Caco-2 (cell line): ENCODE results near the gene EVI5L. TPM values are rescaled to one million over a fixed set of nuclear protein-coding genes. Genes with fewer than 3 reads are reported as not detected.

Experiments used
- Bru-seq: library from RNA; stranded (reverse); fragments of 400-500 nt; gene quantifications from one replicate; lab custom pipeline; 2021; lab: Mats Ljungman, UMichigan
- BruChase-seq, 2 experiments: library from RNA; stranded (reverse); fragments of 400-500 nt; gene quantifications; one replicate each; lab custom pipeline; 2021; lab: Mats Ljungman, UMichigan
- BruUV-seq: library from RNA; stranded (reverse); fragments of 400-500 nt; replicated peaks from 2 replicates; lab custom pipeline; 2021; lab: Mats Ljungman, UMichigan
- CTCF ChIA-PET: fragments of 300-600 bp; sonication (Branson Sonifier 250); formaldehyde crosslinking; loops from one replicate; lab custom pipeline; 2022; ENCODE audit warnings: antibody characterized with exemption; lab: Charles Lee
- POLR2A ChIA-PET: fragments of 300-600 bp; sonication (Branson Sonifier 250); formaldehyde crosslinking; loops from one replicate; lab custom pipeline; 2022; ENCODE audit warnings: antibody characterized with exemption; lab: Charles Lee
- DNase-seq, 2 experiments: peaks; one replicate each; pipeline versions ENCODE4 v3.0.0 to v3.0.0-alpha.2; 2020 to 2022
- H3K27me3 ChIP-seq: replicated peaks from 2 replicates; pipeline ENCODE4 v1.6.0; 2011; ENCODE audit warnings: low read length; ENCODE audit not compliant: control insufficient read depth, insufficient read depth
- H3K36me3 ChIP-seq: 2 replicates; pipeline ENCODE4 v1.5.1; 2011; ENCODE audit warnings: low read length; ENCODE audit not compliant: control insufficient read depth, insufficient read depth
- H3K4me1 ChIP-seq: fragments of 250-450 bp; sonication (Bioruptor Pico); 2 replicates; pipeline ENCODE4 v1.5.1; 2020; ENCODE audit warnings: mild to moderate bottlenecking
- H3K4me3 ChIP-seq: 2 replicates; pipeline ENCODE4 v1.5.1; 2011; ENCODE audit warnings: low read depth, mild to moderate bottlenecking, control low read depth, low read length
- H3K9me3 ChIP-seq: fragments of 250-450 bp; sonication (Bioruptor Pico); 2 replicates; pipeline ENCODE4 v1.5.1; 2020; ENCODE audit warnings: mild to moderate bottlenecking, moderate library complexity
- H3K27ac Mint-ChIP-seq: one replicate; pipeline ENCODE4 v1.8.0; 2022; ENCODE audit warnings: mixed read lengths; ENCODE audit not compliant: unreplicated experiment
- H3K27me3 Mint-ChIP-seq: one replicate; pipeline ENCODE4 v1.8.0; 2022; ENCODE audit warnings: mixed read lengths; ENCODE audit not compliant: insufficient read depth, unreplicated experiment
- H3K36me3 Mint-ChIP-seq: one replicate; pipeline ENCODE4 v1.8.0; 2022; ENCODE audit warnings: mild to moderate bottlenecking, mixed read lengths; ENCODE audit not compliant: insufficient read depth, unreplicated experiment
- H3K4me1 Mint-ChIP-seq: one replicate; pipeline ENCODE4 v1.8.0; 2022; ENCODE audit warnings: low read depth, mixed read lengths; ENCODE audit not compliant: unreplicated experiment
- H3K4me3 Mint-ChIP-seq: one replicate; pipeline ENCODE4 v1.8.0; 2022; ENCODE audit warnings: mild to moderate bottlenecking, moderate library complexity, mixed read lengths; ENCODE audit not compliant: unreplicated experiment
- H3K9me3 Mint-ChIP-seq: one replicate; pipeline ENCODE4 v1.8.0; 2022; ENCODE audit warnings: mixed read lengths; ENCODE audit not compliant: unreplicated experiment
- intact Hi-C: fragments of 100-400 bp; cut with micrococcal nuclease; formaldehyde crosslinking; loops from one replicate; pipeline ENCODE4 v1.10.0; 2022; ENCODE audit not compliant: unreplicated experiment
- long read RNA-seq: library from polyadenylated mRNA; stranded (forward); transcript quantifications from one replicate; pipeline ENCODE4 v2.0.0, GENCODE V29; 2022
- total RNA-seq: library from RNA; stranded (reverse); gene quantifications from 2 replicates; pipeline ENCODE4 v1.2.3, GENCODE V29; 2022
- TF ChIP-seq, protein P1 (sequence below), 2 experiments: fragments of 200-600 bp in 1 of 2; IDR thresholded peaks; 1 replicate in 1 of 2; 2 replicates in 1 of 2; pipeline versions ENCODE4 v1.5.1 to v1.8.0; 2011 to 2022; ENCODE audit warnings: antibody characterized with exemption in 1 of 2, control low read depth in 1 of 2, inconsistent platforms in 1 of 2, low read depth in 1 of 2, low read length in 1 of 2, mild to moderate bottlenecking in 1 of 2, moderate library complexity in 1 of 2; ENCODE audit not compliant: insufficient read depth in 1 of 2, severe bottlenecking in 1 of 2, unreplicated experiment in 1 of 2

EVI5L gene
- total RNA-seq, result 6.5 and 9.8 TPM in 2 replicates
- Bru-seq, nascent RNA, result percentile 39 among the genes with signal in this experiment
- percentile 39 among the genes with signal in this experiment for BruChase-seq, experiment 1, labeled RNA remaining after a 2-hour chase
- percentile 46 among the genes with signal in this experiment for BruChase-seq, experiment 2, labeled RNA remaining after a 6-hour chase
- long read RNA-seq, partial matches to known transcripts, result 2 of 8 reads
- long read RNA-seq, other reads (novel, unspliced or antisense), result 2 of 8 reads

DNA sequence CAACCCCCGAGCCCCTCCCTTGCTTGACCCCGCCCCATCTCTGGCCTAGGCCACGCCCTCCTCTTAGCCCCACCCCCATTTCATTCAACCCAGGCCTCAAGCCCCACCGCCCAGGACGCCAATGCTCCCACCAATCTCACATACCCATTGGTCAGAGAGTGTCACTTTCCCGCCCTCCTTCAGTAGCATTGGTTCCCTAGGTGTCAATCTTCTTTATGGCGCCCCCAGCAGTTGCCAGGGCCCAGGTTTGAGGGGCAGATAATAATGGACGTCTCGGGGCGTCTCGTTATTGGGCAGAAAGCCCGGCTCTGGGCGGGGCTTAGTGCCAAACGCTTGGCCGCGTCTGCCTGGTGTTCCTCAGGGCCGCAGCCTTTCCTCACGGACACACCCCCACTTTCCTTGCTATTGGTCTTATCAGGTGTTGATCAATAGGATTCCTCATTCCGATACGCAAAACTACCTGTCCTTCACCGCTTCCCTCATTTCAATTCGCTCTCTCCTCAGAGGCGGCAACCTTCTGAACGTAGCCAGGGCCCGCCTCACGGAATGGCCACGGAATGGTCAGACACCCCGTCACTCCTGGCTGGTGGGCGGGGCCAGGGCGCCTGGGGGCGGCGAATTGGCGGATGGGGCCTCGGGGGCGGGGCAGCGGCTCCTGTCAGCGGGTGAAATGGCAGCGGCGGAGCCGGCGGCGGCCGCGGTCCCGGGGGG lies at the start of gene EVI5L:
TSS of gene EVI5L (plus strand) at position 658 of the 711 bp plus-strand sequence. CDS start 16,325 bp downstream, outside the sequence.
- ChIA-PET CTCF (no interaction called here), POLR2A (no interaction called here)
- BruUV-seq, result no TSS peak
- peak; percentile 99 for DNase-seq
- H3K4me3 ChIP-seq, result peak within 1 kb of the TSS; percentile 64
- no peaks in the 10 kb centered on the region for H3K36me3 ChIP-seq
- Mint-ChIP-seq H3K36me3 (peaks cover 13% of the 10 kb centered on the region), H3K9me3 (no peaks in the 10 kb centered on the region), H3K27me3 (peaks cover 8% of the 10 kb centered on the region), H3K4me1 (peaks cover 7% of the 10 kb centered on the region), H3K4me3 (peak within 1 kb of the TSS; percentile 90), H3K27ac (peak within 1 kb of the TSS; percentile 63)
- TF ChIP-seq, protein P1, sequence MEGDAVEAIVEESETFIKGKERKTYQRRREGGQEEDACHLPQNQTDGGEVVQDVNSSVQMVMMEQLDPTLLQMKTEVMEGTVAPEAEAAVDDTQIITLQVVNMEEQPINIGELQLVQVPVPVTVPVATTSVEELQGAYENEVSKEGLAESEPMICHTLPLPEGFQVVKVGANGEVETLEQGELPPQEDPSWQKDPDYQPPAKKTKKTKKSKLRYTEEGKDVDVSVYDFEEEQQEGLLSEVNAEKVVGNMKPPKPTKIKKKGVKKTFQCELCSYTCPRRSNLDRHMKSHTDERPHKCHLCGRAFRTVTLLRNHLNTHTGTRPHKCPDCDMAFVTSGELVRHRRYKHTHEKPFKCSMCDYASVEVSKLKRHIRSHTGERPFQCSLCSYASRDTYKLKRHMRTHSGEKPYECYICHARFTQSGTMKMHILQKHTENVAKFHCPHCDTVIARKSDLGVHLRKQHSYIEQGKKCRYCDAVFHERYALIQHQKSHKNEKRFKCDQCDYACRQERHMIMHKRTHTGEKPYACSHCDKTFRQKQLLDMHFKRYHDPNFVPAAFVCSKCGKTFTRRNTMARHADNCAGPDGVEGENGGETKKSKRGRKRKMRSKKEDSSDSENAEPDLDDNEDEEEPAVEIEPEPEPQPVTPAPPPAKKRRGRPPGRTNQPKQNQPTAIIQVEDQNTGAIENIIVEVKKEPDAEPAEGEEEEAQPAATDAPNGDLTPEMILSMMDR (IDR thresholded peaks at IDR 0.05; ENCODE audit: insufficient read depth in 1 of 2, low read depth in 1 of 2, low read length in 1 of 2, severe bottlenecking in 1 of 2, unreplicated experiment in 1 of 2), result no peak
- no peaks in the 10 kb centered on the region for H3K9me3 ChIP-seq
- H3K27me3 ChIP-seq, result no peaks in the 10 kb centered on the region
- intact Hi-C loops, result no loop called here
- no peaks in the 10 kb centered on the region; the same call in 1 of the 2 replicates for H3K4me1 ChIP-seq

DNA sequence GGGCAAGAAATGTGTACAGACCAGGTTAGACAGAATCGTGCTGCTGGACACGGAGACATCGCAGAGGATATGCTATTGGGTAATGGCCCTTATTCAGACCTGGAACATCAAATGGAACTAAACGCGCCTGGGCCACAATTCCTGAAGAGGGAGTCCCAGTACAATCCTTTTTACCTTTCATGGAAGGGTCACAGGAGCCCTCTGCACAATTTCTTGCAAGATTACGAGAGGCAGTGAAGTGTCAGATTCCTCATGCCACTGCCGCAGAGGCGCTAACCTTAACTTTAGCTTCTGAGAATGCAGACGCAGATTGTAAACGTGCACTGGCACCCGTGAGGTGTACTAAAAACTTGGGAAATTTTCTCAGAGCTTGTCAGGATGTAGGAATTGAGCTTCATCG lies 48.9 kb upstream of the EVI5L start:
- no TSS peak for BruUV-seq
- no peaks in the 10 kb centered on the region for H3K36me3 Mint-ChIP-seq
- no peaks in the 10 kb centered on the region for H3K9me3 Mint-ChIP-seq
- ChIA-PET CTCF (interaction anchor here (1.0 kb wide), 1 partner anchor 19 kb away, joined by 3 read pairs; no protein-coding TSS in a partner anchor), POLR2A (no interaction called here)
- H3K4me3 Mint-ChIP-seq, result no peak overlapping the region
- H3K9me3 ChIP-seq, result no peaks in the 10 kb centered on the region
- peaks cover 25% of the 10 kb centered on the region for H3K4me1 Mint-ChIP-seq
- H3K27ac Mint-ChIP-seq, result no peak overlapping the region
- H3K4me1 ChIP-seq, result peaks cover 13% of the 10 kb centered on the region
- no peaks in the 10 kb centered on the region for H3K27me3 Mint-ChIP-seq
- no peaks in the 10 kb centered on the region for H3K36me3 ChIP-seq
- no peaks in the 10 kb centered on the region for H3K27me3 ChIP-seq
- intact Hi-C loops, result loop anchor here (1.0 kb wide), 1 partner anchor 18 kb away; no protein-coding TSS in a partner anchor
- TF ChIP-seq, protein P1 (IDR thresholded peaks at IDR 0.05; ENCODE audit: insufficient read depth in 1 of 2, low read depth in 1 of 2, low read length in 1 of 2, severe bottlenecking in 1 of 2, unreplicated experiment in 1 of 2), result no peak
- no peak overlapping the region for H3K4me3 ChIP-seq
- peak in 1 of 2 experiments; percentile 38 for DNase-seq

- POLR2A ChIA-PET, result interaction anchor here (0.6 kb wide), 1 partner anchor 56 kb away, joined by 3 read pairs; no protein-coding TSS in a partner anchor
- TF ChIP-seq, protein P1 (IDR thresholded peaks at IDR 0.05; ENCODE audit: insufficient read depth in 1 of 2, low read depth in 1 of 2, low read length in 1 of 2, severe bottlenecking in 1 of 2, unreplicated experiment in 1 of 2), result no peak
- CTCF ChIA-PET, result interaction anchor here (0.6 to 2.0 kb wide), 7 partner anchors 8 to 715 kb away, joined by 3 to 14 read pairs (median 4); partner anchors contain the start of genes TRAPPC5 and ZNF557
- Histone ChIP-seq H3K36me3 (no peaks in the 10 kb centered on the region), H3K4me3 (no peak overlapping the region), H3K27me3 (no peaks in the 10 kb centered on the region), H3K4me1 (peaks cover 13% of the 10 kb centered on the region), H3K9me3 (no peaks in the 10 kb centered on the region)
- intact Hi-C loops, result loop anchor here (1.0 kb wide), 1 partner anchor 8 kb away; no protein-coding TSS in a partner anchor
- no peaks in the 10 kb centered on the region for H3K27me3 Mint-ChIP-seq
- DNase-seq, result peak; percentile 89 to 90
- no peaks in the 10 kb centered on the region for H3K9me3 Mint-ChIP-seq
- peaks cover 30% of the 10 kb centered on the region for H3K4me1 Mint-ChIP-seq
- no TSS peak for BruUV-seq
- peak overlapping the region; percentile 50 for H3K4me3 Mint-ChIP-seq
- H3K27ac Mint-ChIP-seq, result peak overlapping the region; percentile 79
- H3K36me3 Mint-ChIP-seq, result no peaks in the 10 kb centered on the region
These were observed 46.0 kb upstream of the EVI5L start for GRCh38 chr19:7783991-7784423.
